Activated CD8-positive, alpha-beta memory T cell treated with anti-CD3 and anti-CD28 coated beads for 24 hours (primary cell): ENCODE data around the gene CACNA1D.
"Not testable (repeated sequence)": the region's sequence is repeated elsewhere in the genome, so short reads cannot be mapped to it uniquely, and the experiment has no call there.

Experiments
- DNase-seq: peaks from one replicate; pipeline ENCODE4 v3.0.0-alpha.2; 2020

The CACNA1D gene

GRCh38 chr3:53493963-53494791 is at the start of gene CACNA1D:
Gene CACNA1D (plus strand): TSS chr3:53494611. CDS start chr3:53495167, 556 bp downstream.
- DNase-seq, result peak; percentile 60

DNA sequence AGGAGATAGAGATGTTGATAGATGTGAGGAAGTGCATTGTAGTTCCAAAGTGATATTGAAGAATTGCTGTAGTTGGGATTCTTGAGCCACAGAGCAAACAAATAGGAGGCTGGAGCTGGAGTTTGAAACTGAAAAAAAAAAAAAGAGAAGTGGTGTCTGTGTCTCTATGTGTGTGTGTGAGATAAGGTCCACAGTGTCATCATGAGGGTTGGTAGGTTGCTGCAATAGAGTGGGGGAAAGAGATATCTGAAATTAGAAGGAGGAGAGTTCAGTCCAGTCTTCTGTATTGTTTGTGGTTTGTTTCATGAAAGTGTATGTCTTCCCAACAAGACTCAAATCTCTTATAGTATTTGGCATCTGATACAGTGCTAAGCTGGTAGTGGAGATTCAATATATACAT is 37.3 kb upstream of the CACNA1D start:
- DNase-seq, result no peak

GRCh38 chr3:53460326-53460725 is 34.1 kb upstream of the CACNA1D start:
- no peak for DNase-seq

GRCh38 chr3:53464424-53464823 is 30.0 kb upstream of the CACNA1D start:
- no peak for DNase-seq

GRCh38 chr3:53469758-53470157 is 24.7 kb upstream of the CACNA1D start:
- DNase-seq, result not testable (repeated sequence)

DNA sequence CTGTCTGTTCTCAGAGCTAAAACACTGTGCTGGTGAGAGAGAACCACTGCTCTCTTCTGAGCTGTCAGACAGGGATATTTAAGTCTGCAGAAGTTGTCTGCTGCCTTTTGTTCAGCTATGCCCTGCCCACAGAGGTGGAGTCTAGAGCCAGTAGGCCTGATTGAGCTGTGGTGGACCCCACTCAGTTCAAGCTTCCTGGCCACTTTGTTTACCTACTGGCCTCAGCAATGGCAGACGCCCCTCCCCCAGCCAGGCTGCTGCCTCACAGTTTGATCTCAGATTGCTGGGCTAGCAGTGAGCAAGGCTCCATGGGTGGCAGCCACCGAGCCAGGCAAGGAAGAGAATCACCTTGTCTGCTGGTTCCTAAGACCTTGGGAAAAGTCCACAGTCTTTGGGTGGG is 21.0 kb upstream of the CACNA1D start:
- DNase-seq, result no peak

- DNase-seq, result not testable (repeated sequence)
Measured at GRCh38 chr3:53476372-53476771, 18.0 kb upstream of the CACNA1D start.

- DNase-seq, result not testable (repeated sequence)
Measured at GRCh38 chr3:53477689-53478088, 16.7 kb upstream of the CACNA1D start.

DNA sequence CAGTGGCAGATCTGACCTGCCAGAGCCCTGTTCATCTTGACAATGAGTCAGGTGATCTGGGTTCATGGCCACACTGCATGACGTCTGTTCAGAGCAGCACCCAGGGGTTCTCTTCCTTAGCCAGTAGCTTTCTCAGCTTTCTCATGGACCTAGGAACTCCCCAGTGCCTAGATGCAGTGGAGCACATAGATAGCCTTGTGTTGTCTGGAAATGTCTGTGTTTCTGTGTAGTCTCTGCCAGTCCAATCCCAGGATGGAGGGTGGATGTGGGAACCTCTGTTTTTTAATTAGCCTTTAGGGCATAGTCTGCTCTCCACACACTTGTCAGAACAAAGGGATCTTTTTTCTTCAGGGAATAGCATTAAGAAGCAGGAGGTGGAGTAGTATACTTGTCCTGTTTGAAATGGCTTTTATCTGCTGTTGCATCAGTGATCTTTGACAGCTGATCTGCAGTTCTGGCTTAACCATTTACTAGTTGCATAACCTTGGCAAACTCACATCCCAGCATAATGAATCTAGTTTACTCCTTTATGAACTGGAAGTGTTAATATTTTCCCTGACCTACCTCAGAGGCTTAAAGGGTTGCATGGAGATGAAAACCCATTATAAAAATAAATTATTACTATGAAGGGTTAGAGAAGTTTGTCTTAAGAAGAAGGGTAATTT is 16.1 kb upstream of the CACNA1D start:
- no peak for DNase-seq

- DNase-seq, result no peak
Measured at GRCh38 chr3:53478921-53479664, 15.3 kb upstream of the CACNA1D start.

DNA sequence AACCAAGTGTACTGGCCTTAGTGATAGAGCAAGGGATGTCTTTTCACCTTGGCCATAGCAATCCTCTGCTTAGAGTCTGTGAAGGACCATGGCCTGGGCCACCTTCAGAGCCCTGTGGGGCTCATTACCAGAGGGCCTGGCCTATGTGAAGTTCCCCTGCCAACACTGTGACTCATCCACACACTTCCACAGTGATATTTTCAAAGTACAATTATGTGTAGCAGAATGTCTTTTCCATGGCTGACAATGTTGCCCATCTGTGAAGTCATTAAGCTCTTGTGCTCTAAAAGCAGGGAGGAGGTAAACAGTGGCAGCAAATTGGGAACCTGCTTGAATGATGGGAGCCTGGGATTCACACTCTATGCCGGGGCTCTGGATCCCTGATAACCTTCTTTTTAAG is 12.2 kb upstream of the CACNA1D start:
- no peak for DNase-seq

DNA sequence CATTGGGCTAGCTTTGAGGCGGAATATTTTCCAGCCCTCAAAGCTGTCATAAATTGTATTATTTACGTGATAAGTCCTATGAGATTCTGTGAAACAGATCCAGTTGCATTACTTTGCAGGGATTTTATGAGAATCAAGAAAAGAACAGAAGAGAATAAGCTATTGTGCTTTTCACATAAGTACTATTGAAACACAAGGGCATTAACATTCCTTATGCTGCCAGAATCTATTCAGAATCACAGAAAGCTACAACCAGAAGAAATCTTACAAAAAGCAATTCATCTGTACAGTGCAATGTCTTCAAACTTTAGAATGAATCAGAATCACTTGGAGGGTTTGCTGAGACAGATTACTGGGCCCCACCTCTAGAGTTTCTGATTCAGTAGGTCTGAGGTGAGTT is 10.6 kb upstream of the CACNA1D start:
- DNase-seq, result no peak

- DNase-seq, result no peak
Measured at GRCh38 chr3:53484984-53485383, 9.4 kb upstream of the CACNA1D start.

GRCh38 chr3:53485675-53486403 is 8.6 kb upstream of the CACNA1D start:
- DNase-seq, result no peak

GRCh38 chr3:53486961-53487654 is 7.3 kb upstream of the CACNA1D start:
- DNase-seq, result no peak

DNA sequence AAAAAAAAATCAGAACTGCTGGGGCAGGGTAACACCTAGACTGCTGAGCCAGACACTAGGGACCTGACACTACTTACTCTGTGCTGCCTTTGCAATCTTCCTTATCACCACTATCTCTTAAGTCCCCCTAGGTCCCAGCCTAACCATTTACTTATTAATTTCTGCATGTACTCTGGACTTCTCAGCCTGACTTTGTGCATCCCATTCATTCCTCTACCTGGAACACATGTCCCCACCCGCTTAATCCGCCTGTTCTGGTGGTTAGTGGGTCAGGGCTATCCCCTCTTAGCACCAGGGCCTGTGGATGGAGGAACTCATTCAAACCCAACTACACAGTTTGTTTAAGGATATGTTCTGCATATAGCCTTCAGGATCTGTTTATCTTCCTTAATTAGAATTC is 5.0 kb upstream of the CACNA1D start:
- DNase-seq, result no peak

- DNase-seq, result no peak
Measured at GRCh38 chr3:53489787-53490458, 4.5 kb upstream of the CACNA1D start.

GRCh38 chr3:53490459-53490968 is 3.9 kb upstream of the CACNA1D start:
- DNase-seq, result no peak

DNA sequence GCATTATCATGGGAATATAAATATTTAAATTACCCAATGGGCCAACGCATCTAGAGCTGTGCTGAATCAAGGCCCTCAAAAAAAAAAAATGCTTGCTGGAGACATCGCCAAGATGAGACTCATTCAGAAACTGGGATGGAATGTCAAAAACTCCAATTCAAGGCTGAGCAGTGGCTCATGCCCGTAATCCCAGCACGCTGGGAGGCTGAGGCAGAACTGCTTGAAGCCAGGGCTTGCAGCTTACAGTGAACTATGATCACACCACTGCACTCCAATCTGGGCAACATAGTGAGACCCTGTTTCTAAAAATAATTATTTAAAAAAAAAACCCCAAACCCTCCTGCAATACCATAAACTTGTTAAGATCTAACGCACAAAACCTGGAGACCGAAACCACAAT is 3.1 kb upstream of the CACNA1D start:
- DNase-seq, result no peak

- no peak for DNase-seq
Measured at GRCh38 chr3:53493595-53493962, 832 bp upstream of the CACNA1D start.

- no peak for DNase-seq
Measured at GRCh38 chr3:53495146-53495519, 722 bp downstream of the CACNA1D start.
